ENCODE measurements around the gene SDK2.

Gene SDK2

DNA sequence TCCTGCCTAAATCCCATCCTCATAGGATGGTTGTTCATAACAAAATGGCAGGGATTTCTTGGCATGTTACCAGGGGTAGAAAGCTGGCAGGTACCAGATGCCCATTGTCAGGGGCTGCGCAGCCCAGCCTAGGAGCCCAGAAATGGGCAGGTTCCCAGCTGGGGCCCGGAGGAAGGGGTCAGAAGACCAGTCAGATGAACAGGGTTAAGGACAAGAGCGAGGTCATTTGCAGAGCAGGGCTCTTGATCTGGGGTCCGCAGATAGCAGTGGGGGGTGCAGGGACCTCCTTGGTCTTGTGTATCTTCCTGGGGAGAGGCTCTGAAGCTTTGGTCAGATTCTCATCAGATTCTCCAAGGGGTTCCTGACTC lies 280.1 kb downstream of the SDK2 start:
- DNase-seq (ENCODE audit: low spot score) = no peak

GRCh38 chr17:73363442-73364154 lies 280.6 kb downstream of the SDK2 start:
- DNase-seq (ENCODE audit: low spot score) = no peak

GRCh38 chr17:73362697-73363096 lies 281.5 kb downstream of the SDK2 start:
- no peak for DNase-seq (ENCODE audit: low spot score)

- DNase-seq (ENCODE audit: low spot score) = no peak
Measured at GRCh38 chr17:73360961-73361761, 283.1 kb downstream of the SDK2 start.

DNA sequence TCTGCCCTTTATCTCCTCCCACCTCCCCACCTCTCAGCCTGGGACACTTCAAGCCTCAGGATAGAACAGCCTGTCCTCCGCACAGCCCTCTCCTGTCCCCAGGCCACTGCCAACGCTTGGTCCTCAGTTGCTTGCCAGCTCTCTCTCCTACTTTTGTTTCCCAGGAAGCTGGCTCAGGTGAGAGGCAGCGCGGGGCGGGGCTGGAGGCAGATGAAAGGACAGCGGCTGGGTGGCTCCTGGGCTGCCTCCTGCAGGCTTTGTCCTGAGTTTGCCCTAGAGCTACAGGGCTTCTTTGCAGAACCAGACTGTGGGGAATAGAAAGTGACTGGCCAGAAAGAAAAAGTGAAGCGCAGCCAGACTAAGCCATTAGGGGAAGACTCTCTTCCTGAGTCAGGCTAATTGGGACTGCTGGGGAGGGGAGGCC lies 284.2 kb downstream of the SDK2 start:
- DNase-seq (ENCODE audit: low spot score) = no peak

- DNase-seq (ENCODE audit: low spot score) = no peak
Measured at GRCh38 chr17:73359352-73359751, 284.9 kb downstream of the SDK2 start.

GRCh38 chr17:73358668-73359067 lies 285.6 kb downstream of the SDK2 start:
- no peak for DNase-seq (ENCODE audit: low spot score)

GRCh38 chr17:73357981-73358380 lies 286.3 kb downstream of the SDK2 start:
- no peak for DNase-seq (ENCODE audit: low spot score)

GRCh38 chr17:73357318-73357717 lies 286.9 kb downstream of the SDK2 start:
- no peak for DNase-seq (ENCODE audit: low spot score)

DNA sequence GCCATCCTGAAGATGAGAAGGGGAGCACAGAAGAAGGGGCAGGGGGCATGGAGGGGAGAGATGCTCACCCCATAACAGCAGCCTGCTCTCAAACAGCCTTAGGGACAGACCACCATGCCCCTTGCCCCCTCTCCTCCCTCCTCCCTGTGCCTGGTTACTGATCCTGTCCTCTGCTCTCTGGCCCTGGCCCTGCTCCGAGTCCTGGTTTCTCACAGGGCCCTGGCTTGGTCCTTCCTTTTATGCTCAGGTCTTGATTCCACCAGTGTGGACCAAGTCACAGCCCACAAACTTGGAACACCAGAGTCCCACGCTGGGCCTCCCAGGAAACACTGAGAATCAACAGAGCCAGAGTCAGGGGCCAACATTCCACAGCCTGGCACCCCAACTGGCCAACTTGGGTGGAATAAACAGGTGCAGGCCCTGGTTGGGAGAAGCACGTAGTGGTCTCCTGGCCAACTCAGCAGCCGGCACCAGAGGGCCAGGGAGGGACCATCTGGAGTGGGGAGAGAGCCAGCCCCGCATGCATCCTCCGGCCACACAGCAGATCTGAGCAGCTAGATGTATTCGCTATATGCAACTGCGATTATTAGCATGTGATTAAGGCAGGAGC lies 287.6 kb downstream of the SDK2 start:
- no peak for DNase-seq (ENCODE audit: low spot score)

DNA sequence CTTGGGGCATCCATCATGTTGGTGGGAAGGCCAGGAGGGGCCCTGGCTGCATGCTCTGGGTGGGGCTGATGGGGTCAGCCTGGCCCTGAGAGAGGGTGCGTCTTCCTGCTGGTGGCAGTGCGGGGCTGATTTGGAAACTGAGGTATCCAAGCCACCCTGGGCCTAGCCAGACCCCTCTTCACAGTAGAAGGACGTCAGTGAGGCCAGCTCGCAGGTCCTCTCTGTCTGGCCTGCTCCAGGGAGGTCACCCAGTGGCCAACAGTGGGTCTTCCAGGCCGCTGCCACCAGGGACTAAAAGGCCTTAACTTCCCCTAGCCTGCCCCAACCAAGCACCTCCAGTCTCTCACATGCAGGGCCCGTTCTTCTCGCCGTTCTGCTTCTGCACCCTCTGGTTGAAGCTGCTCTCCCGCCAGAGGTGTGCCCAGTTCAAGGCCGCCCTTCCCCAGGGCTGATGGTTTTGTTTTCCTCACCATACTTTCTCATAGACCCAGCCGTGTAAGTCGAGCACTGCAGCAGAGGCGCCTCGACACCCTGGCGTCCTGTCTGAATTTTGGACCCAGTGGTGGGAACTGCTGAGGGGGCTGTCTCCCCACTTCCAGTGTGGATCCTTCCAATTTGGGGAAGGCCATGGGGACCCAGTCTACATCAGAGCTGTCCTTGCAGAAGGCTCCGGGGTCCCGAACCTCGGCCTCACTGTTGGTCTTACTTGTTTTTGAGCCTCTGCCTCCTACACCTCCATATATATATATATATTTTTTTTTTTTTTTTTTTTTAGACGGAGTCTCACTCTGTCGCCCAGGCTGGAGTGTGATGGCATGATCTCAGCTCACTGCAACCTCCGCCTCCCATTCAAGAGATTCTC lies 289.6 kb downstream of the SDK2 start:
- no peak for DNase-seq (ENCODE audit: low spot score)

DNA sequence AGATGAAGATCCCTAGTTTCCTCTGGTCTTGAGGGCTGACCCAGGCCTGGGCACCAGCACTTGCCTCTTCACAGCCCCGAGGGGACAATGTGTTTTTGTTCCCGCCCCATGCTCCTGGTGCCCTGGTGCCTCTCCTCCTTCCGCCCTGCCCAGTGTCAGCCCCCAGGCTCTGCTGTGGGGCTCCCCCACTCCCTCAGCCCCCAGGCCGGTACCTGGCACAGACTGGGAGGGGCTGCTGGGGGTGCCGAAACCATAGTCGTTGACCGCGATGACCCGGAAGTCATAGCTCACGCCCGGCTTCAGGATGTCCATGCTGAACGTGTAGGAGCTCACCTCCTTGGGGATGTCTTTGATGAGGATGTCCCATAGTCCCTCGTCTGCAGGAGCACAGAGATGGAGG lies 292.0 kb downstream of the SDK2 start:
- DNase-seq (ENCODE audit: low spot score) = no peak

GRCh38 chr17:73351764-73352163 lies 292.5 kb downstream of the SDK2 start:
- DNase-seq (ENCODE audit: low spot score) = no peak

DNA sequence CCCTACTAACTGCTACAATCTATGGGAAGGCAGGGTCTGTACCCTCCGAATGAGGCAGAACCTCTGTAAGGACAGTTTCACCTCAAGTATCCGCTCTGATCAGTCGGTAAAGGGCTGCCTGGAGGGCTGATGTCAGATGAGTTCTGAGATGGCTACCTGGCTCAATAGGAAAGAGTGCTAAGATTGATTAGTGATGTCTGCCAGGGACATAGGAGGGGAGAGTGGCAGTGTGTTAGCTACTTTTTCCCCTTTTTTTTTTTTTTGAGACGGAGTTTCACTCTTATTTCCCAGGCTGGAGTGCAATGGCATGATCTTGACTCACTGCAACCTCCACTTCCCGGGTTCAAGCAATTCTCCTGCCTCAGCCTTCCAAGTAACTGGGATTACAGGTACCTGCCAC lies 293.4 kb downstream of the SDK2 start:
- no peak for DNase-seq (ENCODE audit: low spot score)

DNA sequence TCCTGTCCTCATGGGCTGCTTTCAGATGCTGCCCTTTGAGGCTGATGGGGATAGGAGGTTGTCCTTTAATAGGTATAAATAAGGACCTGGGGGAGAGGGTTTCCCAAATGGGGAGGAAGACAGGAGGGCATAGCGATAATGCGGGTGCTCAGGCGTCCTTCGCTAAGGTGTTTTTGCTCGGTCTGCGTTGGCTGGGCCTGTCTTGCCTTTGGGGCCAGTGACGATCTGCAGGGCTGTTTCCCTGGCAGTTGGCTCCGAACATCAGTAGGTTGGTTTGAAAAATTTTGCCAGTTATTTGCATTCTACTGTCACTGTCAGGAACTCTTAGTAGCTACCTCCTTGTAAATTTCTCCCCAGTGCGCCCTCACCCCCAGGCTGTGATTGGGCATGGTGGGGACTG lies 294.6 kb downstream of the SDK2 start:
- DNase-seq (ENCODE audit: low spot score) = no peak

DNA sequence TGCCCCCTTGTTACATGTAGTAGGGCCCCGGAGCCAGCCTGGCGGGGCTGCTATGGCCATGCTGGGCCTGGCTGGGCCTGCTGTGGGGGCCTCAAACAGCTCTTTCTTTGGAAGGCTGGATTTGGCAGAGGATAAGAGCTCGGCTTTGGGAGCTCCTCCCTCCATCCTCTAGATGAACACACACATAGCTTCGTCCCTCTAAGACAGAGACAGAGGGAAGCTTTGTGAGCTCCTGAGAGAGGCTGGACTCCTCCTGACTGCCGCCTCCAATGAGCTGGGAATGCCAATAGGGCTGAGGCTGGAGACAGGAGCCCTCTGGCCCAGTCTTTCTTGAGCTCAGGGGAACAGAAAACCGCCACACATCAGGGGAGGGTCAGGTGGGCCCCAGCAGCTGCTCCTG lies 295.1 kb downstream of the SDK2 start:
- no peak for DNase-seq (ENCODE audit: low spot score)

DNA sequence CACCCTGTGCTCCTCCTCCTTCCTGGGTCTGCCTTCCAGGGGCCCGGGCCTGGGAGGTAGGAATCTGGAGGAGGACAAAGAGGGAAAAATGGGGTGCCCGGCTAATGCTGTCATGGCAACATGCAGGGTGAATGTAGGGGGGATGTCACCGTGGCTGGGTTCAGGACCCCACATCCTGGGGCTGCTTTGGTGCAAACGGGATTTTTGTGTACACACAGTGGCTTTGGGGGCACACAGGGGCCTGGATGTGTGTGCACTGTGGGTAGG lies 295.5 kb downstream of the SDK2 start:
- DNase-seq (ENCODE audit: low spot score) = no peak

DNA sequence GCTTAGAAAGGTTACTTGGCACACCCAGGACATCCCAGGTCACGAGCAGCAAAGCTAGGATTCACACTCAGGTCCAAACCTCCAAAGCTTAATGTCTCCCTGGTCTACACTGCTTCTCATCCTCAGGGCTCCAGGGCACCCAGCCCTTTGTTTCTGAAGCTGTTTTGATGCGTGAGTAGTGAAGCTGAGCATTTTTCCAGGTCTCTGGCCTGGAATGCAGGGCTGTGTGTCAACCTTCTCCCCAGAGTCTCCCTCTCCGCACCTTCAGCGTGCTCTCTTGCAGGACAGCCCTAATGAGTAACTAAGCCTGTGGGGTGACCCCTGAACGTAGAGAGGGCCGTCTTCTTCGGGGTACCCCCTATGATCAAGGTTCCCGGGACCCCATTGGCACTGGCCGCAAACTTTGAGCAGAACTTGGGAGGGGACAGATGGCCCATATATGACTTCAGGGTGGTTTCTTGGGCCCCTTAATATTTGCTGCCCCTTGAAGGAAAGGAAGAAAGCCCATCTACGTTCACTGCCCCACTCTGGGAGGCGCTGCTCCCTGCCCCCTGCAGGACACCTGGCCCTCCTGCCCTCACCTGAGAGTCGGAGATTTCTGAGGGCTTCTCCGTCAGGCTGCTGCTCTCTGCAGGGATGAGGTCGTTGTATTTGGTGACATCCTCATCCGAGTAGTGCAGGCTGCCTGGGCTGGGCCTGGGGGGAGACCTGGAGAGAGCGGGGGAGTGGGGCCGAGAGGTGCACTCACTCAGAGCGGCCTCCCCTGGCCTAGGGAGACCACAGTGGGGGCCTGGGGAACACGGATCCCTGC lies 296.0 kb downstream of the SDK2 start:
- no peak for DNase-seq (ENCODE audit: low spot score)

DNA sequence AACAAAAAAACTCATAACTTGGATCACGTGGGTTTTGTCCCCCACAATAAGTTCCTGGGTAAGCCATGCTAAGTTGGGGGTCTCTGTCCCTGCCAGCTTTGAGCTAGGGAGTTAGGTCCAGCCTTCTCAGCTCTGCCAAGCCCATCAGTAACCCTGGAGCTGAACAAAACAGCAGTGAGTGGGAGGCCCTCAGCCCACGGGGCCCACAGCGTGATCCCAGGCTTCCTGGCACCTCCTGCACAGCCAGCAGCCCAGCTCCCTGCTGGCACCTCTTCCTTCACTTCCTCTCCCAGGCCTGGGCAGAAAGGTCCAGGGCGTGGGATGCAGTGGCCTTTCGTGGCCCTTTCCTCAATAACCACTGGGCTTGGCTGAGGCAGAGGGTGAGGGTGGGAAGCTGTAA lies 296.9 kb downstream of the SDK2 start:
- DNase-seq (ENCODE audit: low spot score) = no peak

DNA sequence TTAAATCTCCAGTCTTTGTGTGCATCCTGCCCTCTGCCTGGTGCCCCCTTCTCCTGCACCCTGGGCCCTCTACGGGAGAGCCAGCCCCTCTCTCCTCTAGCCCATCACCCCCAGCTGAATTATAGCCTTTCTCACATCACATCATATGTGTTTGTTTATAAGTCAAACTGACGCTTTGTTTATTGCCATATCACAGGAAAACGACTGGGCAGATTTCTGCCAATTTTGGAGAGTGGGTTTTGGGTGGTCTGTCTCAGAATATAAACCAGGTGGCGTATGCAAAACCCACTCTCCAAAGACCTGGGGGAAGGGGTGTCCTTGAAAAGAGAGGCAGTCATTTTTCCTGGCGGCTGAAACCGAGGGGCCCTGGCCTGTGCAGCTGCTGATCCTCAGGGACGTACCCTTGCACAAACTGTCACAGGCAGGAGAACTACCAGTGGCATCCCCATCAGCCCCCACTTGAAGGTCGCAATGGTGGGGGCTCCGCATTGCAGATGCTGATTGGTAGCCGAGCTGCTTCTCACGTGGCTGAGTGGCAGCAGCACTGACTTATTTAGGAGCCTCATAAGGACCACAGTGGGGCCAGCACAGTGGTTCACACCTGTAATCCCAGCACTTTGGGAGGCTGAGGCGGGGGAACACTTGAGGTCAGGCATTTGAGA lies 297.6 kb downstream of the SDK2 start:
- DNase-seq (ENCODE audit: low spot score) = no peak

- DNase-seq (ENCODE audit: low spot score) = no peak
Measured at GRCh38 chr17:73343739-73344454, 300.3 kb downstream of the SDK2 start.

All from activated CD4-positive, alpha-beta T cell treated with anti-CD3 and anti-CD28 coated beads, Interleukin-2, Interleukin-4, amounts not matched to agents 100 ng/mL and 50 ng/mL, durations not matched to agents 16 hours and 8 hours (primary cell).